Activated T-cell treated with anti-CD3 and anti-CD28 coated beads for 24 hours (primary cell): ENCODE measurements around the gene KRT6C.
"Not testable (repeated sequence)": the region's sequence is repeated elsewhere in the genome, so short reads cannot be mapped to it uniquely, and the experiment has no call there.

Experiments used
- DNase-seq: peaks from one replicate; pipeline ENCODE4 v3.0.0-alpha.2; 2020; ENCODE audit warnings: low read depth

Gene KRT6C

DNA sequence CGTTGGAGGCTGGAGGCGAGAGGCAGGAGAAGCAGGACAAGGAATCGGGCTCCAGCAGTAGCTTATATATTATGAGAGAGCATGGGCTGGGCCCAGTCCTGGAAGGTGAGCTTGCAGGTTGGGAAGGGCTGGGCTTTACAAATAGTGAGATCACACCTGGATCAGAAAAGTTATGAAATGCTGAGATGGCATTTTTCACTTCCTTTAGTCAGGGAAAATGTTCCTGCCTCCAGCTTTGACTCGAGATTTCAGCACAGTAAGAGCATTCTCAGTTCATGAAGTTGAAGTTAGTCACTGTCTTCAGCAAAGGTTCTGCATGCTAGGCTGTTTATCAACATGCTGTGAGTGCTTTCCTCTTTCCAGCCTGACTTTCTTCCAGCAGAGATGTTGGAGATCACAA is at the start of gene KRT6C:
TSS of gene KRT6C (minus strand) at position 38 of the 400 bp plus-strand sequence. CDS start 68 bp downstream, outside the sequence.
- DNase-seq, result no peak

DNA sequence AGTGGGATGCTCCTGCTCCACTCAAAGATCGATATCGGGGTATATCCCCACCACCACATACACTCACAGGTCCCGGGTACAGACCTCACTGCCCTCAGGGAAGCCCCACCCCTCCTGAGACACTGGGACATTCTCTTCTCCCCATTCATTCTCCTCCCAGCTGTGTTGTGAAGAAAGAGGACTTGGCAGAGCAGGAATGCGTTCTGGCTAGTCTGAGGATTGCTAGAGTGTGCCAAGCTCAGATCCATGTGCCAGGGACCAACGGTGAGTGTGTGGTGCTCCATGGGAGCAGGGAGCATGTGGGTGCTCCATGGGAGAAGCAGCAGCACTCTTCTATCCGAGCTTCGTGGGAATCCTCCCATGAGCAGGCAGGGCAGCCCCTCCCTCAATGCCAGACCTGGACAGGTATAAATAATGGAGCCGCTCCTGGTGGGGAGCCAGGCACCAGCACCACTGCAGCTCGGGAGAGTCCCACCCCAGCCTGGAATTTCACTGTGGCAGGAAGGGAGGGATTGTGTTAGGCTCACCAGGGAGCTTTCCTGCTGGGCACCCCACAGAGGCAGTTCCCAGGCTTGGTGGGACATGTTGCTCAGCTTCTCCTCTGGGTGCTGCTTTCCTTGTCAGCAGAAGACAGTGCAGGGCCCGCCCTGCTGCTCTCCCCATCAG is 48.9 kb upstream of the KRT6C start:
- no peak for DNase-seq

DNA sequence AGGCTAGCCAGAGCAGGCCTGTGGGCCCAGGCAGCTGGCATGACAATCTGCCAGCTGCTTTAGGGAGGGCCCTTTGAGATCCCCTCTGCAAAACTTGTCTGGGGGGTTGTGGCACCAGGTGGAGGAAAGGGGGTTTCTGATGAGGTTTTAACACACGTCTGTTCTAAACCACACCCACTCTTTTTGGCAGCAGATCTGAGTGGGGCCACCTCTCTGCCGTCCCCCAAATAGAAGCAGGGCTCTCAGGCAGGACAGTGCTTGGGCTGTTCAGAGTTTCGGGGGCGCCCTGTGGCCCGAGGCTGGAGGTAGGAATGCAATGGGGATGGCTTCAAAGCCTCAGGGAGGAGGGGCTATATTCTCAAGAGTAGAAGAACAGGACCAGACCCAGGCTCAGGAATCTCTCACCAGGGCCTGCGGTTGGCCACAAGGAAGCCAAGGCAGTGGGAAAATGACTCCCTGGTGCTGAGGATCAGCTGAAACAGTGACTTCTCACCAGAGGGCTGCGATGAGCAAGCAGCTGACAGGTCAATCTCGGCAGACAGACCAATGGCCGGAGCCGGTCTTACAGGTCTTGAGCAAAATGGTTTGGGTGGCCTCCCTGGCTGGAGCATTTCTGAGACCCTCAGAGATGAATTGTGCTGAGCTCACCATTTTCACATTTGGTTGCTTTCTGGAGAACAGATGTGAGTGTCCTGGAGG is 48.1 kb upstream of the KRT6C start:
- DNase-seq, result no peak

DNA sequence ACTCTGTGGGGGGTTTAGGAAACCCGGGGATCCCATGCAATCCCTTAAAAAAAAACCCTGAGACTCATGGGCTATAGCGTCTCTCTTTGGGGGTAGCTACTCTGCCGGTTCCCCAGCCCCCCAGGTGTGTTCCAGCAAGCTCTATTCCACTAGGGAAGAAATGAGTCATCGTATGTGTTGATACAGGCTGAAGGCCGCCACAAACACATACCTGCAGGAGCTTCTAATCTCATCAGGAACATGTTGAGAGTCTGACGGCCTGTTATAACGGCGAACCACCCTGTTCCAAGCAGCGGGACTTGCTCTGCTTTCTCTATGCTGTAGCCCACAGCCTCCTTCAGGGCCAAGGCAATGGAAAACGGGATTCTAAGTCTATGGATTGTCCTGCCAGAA is 47.6 kb upstream of the KRT6C start:
- no peak for DNase-seq

DNA sequence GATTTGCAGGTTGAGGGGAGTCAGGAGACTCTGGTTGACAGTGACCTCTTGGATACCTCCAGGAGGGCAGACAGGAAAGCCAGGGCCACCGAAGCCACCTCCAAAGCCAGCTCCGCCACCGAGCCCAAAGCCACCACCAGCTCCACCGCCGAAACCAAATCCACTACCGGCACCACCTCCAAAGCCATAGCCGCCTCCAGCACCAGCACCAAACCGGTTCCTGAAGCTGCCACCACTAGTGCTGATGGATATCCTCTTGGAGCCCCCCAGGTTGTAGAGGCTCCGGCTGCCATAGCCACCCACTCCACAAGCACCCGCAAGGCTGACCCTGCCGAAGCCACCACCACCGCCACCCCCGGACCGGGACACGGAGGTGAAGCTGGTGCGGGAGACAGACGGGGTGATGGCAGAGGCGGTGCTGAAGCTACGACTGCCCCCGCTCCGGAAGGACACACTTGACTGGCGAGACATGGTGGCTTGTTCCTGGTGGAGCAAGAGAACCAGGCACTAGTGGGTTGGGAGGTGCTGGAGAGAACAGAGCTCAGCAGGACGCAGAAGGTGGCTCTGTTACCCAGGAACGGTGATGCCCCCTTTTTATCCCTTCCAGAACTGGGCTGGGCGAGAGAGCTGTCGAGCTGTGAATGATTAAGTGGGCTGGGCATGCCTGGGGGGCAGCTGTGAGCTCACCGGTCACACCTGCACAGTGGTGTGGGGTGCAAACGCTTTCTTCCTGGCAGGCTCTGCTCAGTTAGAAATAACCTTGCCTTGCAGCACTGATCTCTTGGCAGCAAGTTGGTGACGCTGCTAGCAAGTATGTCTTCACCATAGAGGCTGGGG is 46.4 kb upstream of the KRT6C start, which contains the start of gene KRT5:
TSS of gene KRT5 (minus strand) at position 569 of the 837 bp plus-strand sequence. CDS start at position 471, 98 bp downstream.
- DNase-seq, result no peak

DNA sequence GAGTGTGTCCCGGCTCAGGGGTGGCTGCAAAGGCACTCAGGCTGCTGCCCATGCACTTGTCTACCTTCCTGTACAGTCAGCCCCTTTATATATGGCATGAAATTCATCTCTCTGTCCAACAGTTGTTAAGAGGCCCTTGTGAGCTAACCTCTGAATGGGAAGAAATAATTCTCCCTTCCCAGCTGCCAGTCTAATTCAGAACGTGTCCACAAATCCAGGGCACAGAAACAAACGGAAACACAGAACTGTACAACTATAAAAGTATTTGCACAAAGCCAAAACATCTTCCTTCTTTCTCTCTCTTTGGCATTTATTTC is 45.7 kb upstream of the KRT6C start:
- no peak for DNase-seq

DNA sequence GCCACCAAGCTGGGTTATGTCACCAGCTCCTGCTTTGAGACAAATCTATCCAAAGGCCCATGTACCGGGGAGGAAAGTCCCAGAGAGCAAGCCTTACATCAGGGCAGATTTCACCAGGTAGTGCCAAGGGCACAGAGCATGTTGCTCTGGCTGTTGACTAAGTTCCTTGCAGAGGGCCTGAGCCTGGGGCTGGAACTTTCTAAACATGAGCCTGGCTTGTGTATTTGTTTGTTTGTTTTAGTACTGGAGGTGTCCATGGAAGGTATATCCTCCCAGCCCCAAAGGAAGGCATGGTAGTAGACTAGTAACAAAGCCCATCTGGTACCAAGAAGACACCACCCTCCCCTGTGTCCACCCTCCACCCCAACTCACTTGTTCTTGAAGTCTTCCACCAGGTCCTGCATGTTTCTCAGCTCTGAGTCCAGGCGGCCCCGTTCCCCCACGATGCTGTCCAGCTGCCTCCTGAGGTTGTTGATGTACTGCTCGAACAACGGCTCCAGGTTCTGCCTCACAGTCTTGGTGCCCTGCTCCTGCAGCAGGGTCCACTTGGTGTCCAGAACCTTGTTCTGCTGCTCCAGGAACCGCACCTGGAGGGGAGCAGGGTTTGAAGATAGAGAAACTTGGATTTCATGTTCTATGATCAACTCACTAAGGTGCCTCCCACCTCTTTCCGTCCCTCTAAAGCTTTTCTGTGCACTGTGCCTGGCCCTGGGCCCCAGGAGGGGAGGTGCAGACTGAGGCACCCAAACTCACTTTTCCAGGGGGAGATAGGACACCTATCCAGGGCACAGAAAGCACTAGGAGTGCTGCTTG is 45.2 kb upstream of the KRT6C start:
- DNase-seq, result no peak

DNA sequence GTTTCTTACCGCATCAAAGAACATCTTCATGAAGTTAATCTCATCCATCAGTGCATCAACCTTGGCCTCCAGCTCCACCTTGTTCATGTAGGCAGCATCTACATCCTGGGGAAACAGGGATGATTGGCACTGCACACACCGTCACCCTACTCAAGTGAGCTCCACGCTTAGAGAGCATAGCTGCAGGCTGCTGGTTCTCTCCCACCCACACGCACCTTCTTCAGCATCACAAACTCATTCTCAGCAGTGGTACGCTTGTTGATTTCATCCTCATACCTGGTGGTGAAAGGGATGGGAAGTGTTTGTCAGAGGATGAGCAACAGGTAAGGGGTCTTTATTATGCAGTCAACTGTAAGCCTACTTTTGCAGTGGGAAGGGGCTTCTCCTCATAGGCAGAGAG is 44.3 kb upstream of the KRT6C start:
- no peak for DNase-seq

DNA sequence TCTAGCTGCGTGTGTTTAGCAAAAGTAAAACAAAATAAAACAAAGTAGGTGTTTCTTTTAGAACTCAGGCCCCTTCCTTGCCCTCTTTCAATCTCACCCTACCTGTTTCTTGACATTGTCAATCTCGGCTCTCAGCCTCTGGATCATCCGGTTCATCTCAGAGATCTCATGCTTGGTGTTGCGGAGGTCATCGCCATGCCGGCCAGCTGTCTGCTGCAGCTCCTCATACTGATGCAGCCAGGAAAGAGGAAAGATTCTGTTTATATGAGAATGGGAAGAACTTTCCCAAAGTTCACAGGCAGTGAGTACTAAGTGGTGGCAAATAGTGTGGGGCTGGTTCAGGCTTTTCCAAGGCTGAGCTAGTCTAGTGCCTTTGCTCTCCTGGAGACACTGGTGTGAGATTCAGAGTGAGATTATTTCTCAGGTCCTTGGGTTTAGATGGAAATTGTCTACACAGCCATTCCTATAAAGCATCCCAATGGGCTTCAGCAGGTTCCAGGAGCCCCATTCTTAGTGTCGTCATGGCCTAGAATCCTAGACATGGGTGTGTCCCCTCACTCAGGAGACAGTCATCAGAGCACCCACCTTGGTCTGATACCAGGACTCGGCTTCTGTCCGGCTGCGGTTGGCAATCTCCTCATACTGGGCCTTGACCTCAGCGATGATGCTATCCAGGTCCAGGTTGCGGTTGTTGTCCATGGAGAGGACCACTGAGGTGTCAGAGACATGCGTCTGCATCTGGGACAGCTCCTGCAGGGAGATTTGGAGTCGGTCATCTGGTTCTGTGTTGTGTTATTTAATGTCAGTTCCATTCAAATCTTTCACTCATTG is 43.6 kb upstream of the KRT6C start:
- no peak for DNase-seq

DNA sequence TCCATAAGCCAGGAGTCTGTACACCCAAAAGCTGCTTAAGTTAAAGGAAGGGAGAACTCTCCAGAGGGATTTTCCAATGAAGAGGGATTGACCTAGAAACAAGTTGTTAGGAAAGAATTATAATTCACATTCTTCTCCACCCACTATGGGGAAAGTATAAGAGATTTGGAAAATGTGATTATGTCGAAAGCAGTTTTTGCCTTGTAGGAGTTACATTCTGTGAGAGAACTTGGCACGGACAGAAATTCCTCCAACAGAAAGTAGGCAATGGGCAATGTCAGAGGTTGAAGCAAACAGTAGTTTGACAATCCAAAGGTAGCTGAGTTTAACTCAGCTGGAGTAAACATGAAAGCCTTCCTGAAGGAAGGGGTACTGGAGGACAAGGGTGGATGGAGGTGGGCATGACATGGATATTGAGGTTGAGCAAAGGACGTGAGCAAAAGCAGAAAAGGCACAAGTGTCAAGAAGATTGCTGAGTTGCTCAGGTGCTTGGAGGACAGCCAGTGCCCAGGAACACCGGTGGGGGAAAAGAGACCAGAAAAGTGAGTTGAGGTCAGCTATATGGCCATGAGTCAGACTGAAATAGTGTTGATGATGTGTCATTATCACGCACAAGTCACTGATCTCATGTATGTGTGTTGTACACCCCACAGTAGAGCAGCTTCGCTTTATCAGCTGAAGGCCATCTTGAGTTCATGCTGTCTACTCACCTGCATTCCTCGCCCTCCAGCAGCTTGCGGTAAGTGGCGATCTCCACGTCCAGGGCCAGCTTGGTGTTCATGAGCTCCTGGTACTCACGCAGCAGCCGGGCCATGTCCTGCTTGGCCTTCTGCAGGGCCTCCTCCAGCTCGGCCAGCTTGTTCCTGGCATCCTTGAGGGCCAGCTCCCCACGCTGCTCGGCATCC is 42.6 kb upstream of the KRT6C start:
- DNase-seq, result no peak

DNA sequence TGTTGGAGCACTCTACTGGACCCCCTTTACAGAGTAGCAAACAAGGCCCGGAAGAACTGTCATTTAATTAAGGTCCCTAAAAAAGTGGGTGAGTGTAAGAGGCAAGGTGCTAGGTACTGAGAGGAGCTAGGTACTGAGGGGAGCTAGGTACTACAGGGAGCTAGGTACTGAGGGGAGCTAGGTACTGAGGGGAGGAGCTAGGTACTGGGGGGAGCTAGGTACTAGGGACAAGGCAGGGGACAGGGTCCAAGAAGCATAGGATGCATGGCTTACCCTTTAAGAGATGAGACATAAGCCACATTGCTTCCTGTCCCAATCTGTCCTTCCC is 41.7 kb upstream of the KRT6C start:
- DNase-seq, result no peak

DNA sequence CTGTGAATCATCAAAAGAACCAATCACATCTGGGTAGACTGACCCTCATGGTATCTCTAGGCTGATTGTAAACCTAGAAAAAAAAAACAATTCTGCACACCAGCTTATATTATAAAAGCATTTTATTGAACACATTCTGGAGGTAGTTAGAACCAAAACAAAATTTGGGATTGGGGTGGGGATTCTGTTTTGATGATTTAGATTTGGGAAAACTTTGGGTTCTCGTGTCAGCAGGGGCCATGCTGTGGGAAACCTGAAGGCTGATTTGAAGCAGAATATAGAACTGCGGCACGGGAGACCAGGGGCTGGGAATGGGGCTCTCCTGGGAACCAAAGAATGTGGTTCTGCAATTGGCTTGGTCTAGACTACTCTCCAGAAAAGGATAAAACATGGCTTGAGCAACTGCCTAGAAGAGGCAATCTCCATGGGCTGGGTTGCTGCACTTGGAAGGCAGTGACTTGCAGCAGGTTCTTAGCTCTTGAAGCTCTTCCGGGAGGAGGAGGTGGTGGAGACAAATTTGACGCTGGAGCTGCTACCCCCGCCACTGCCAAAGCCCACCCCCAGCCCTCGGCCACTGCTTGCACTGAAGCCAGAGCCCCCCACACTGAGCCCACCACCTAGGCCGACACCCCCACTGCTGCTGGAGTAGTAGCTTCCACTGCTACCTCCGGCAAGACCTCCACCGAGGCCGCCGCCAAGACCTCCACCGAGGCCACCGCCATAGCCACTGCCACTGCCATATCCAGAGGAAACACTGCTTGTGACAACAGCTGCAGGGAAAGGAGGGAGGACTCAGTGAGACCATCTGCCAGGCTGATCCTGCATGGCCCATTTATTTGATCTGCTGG is 41.1 kb upstream of the KRT6C start:
- no peak for DNase-seq

DNA sequence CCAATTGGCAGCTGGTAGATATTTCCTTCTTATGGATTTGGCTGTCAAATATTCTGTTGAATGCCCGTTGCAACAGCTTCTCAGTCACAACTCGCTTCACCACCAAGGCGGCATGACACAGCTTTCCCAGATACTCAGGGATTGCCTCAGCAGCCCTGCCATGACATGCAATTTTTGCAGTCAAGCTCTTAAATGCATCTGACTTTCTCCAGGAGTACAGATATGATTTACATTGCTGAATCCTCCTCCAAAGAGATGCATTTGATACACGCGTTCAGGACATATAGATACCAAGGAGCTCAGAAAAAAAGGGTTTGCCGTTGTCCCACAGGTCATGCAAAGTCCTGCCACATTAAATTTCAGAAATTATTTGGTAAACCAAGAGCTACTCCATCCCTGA is 40.1 kb upstream of the KRT6C start:
- no peak for DNase-seq

DNA sequence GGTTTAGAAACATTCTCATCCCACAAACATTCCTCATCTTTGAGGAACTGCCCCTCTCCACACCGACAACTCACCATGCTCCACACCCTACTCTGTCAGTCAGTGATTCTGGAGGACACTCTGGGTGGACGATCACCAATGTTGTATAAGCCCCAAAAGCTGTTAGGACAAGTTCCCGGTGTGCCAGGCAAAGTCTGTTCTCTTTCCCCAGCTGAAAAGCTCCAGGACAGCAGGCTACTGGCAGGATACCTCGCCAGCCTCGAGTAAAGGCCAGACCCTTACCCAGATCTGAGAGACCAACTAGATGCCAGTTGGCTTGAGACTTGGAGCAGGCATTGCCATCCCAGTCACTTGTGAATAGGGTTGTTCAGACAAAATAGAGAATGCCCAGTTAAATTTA is 34.6 kb upstream of the KRT6C start:
- no peak for DNase-seq

DNA sequence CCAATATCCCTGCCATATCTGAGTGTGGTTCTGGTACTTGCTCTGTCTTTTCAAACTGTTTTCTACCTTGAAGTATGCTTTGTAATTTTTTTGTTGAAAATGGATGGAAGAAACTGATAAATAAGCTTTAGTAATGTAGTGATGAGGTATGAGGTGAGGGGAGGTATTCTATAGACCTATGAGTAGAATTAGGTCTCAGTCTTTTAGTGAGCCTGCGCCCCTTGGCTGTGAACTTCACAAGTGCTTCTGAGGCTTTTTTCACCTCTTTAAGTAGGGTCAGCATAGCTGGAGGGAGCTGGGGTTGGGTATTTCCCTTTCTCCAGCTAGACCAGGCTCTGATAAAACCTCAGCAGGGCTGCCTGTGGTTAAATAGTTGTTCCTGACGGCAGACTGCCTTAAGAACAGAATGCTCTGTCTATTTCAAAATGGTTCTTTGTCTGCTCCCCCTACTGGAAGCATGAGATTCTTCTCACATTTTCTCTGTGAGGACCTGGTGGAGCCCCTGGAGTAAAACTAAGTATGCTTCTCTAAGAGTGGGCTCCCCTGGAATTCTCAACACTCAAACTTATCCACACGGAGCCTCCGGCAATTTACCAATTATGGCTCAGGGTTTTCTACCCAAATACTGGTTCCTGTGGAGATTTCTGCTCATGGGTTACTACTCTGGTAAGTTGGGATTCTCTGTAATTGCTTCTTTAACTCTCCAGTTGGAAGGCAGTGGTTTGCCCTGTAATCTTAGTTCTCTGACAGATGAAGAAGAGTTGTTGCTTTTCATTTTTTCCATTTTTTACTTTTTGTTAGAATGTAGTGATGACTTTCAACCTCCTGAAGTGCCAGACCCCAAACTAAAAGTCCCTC is 33.5 kb upstream of the KRT6C start:
- no peak for DNase-seq

DNA sequence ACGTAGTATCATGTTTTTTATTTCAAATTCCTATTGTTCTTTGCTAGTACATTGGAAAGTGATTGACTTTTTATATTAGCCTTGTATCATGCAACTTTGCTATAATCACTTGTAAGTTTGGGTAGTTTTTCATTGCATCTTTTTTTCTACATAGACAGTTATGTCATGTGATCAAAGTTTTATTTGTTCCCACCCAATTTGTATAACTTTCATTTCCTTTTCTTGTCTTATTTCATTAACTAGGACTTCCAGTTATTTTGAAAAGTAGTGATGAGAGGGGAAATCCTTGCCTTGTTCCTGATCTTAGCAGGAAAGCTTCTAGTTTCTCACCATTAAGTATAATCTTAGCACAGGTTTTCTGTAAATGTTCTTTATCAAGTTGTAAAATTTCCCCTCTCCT is 29.3 kb upstream of the KRT6C start:
- no peak for DNase-seq

DNA sequence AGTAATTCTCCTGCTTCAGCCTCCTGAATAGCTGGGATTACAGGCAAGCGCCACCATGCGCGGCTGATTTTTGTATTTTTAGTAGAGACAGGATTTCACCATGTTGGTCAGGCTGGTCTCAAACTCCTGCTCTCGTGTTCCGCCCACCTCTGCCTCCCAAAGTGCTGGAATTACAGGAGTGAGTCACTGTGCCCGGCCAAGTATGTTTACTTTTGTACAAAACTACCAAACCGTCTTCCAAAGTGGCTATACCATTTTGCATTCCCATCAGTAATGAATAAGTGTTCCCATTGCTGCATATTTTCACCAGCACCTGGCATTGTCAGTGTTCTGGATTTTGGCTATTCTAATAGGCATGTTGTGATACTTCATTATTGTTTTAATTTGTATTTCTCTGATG is 27.9 kb upstream of the KRT6C start:
- DNase-seq, result no peak

DNA sequence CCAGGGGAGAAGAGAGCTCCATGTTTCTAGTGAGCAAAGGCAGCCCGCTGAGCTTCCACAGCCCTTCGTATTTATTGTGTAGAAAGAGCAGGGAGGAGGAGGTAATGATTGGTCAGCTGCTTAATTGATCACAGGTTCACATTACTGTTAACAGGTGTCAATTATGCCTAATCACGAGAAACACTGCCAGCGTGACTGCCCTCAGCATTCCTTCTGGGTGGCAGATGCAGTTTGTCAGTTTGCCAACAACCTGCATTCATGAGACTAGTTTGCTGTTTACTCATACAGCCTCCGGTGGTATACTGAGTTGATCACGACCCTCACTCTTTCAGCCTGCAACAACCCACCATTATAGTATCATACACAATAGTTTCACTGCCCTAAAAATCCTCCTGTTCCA is 27.0 kb upstream of the KRT6C start:
- not testable (repeated sequence) for DNase-seq
